ENCODE results near the gene KMT2C. TPM values are rescaled to one million over a fixed set of nuclear protein-coding genes. Genes with fewer than 3 reads are reported as not detected.

KMT2C gene
- total and polyA plus RNA-seq, 2 of the 13 experiments (the other 11 are each of a cell fraction or from before 2014, with no cell fraction given): 7.1 to 14.4 TPM

- TF ChIP-seq MXD1 (CRISPR knock-in tag; IDR thresholded peaks at IDR 0.05): no peak
- TF ChIP-seq ZNF879 (CRISPR knock-in tag; IDR thresholded peaks at IDR 0.05): no peak
- no peak for TF ChIP-seq NCOA1 (CRISPR knock-in tag; IDR thresholded peaks at IDR 0.05)
- TF ChIP-seq ZNF18 (CRISPR knock-in tag; IDR thresholded peaks at IDR 0.05; ENCODE audit: insufficient replicate concordance): no peak
These were observed 295.7 kb downstream of the KMT2C start (continued) for GRCh38 chr7:152140067-152140466.

GRCh38 chr7:152137476-152138025, 298.3 kb downstream of the KMT2C start:
- Histone ChIP-seq H3K9me3 (ENCODE audit: low read length) (no peaks in the 10 kb centered on the region), H2AFZ (ENCODE audit: low read length) (no peak overlapping the region), H3K36me3 (replicated peaks in 1 of 2; ENCODE audit: control insufficient read depth in 1 of 2, insufficient read depth in 2 of 2, low read length in 2 of 2) (peaks cover 16 to 44% of the 10 kb centered on the region in 2 experiments), H3K4me2 (ENCODE audit: low read depth, low read length) (no peak overlapping the region), H3K79me2 (ENCODE audit: insufficient read depth, low read length) (no peaks in the 10 kb centered on the region), H3K27ac (ENCODE audit: extremely low read length, insufficient read depth, low read length) (no peak overlapping the region), H4K20me1 (ENCODE audit: insufficient read depth, low read length) (no peaks in the 10 kb centered on the region), H3K4me3 (replicated peaks in 1 of 3; ENCODE audit: insufficient read depth in 1 of 3, low read depth in 2 of 3, low read length in 3 of 3) (no peak overlapping the region), H3K27me3 (ENCODE audit: control insufficient read depth in 1 of 2, insufficient read depth in 2 of 2, low read length in 2 of 2) (no peaks in the 10 kb centered on the region), H3K9ac (ENCODE audit: insufficient read depth, low read depth, low read length) (no peak overlapping the region), H3K4me1 (ENCODE audit: insufficient read depth, low read length) (no peaks in the 10 kb centered on the region)
- BruUV-seq (replicated peaks): no TSS peak
- WGBS (ENCODE audit: low lambda C conversion rate): 95% methylated on average over 7 of the region's 7 CpGs
- POLR2A ChIA-PET: no interaction called here
- ATAC-seq (no peak), DNase-seq (ENCODE audit: low spot score) (no peak), FAIRE-seq (no peak)
- CTCF ChIA-PET (ENCODE audit: low intra/inter-chr PET ratio, low total read pairs): no interaction called here
- in situ Hi-C loops (cut with HindIII; ENCODE audit: extremely low pct_ligation_motif_present, low pct_unique_long_range_greater_than_20kb): no loop called here
- intact Hi-C loops (cut with micrococcal nuclease; ENCODE audit: unreplicated experiment): no loop called here
- TF ChIP-seq ZNF124 (CRISPR knock-in tag; IDR thresholded peaks at IDR 0.05) (no peak), MATR3 (CRISPR knock-in tag; IDR thresholded peaks at IDR 0.05) (no peak), ZXDC (CRISPR knock-in tag; IDR thresholded peaks at IDR 0.05) (no peak), LCORL (IDR thresholded peaks at IDR 0.05) (peak; percentile 71; the same call in 1 of the 2 replicates), LCORL (CRISPR knock-in tag; IDR thresholded peaks at IDR 0.05) (no peak), THAP8 (CRISPR knock-in tag; IDR thresholded peaks at IDR 0.05; ENCODE audit: borderline replicate concordance) (no peak), RBM39 (IDR thresholded peaks at IDR 0.05; ENCODE audit: low read depth, low read length, poor library complexity, severe bottlenecking) (no peak), ZNF225 (CRISPR knock-in tag; IDR thresholded peaks at IDR 0.05) (no peak), EZH2 (conservative IDR thresholded peaks at IDR 0.05; ENCODE audit: low read depth, low read length) (no peak)
